ENCODE results near the gene ARMC6.
"Not testable (repeated sequence)": the region's sequence is repeated elsewhere in the genome, so short reads cannot be mapped to it uniquely, and the experiment has no call there.

Gene ARMC6

GRCh38 chr19:19098703-19099632 is 65.6 kb downstream of the ARMC6 start:
- no peak overlapping the region for H3K4me3 ChIP-seq (ENCODE audit: low read depth, low read length)
- no peak for DNase-seq (ENCODE audit: low read depth)

GRCh38 chr19:19101540-19101939 is 68.1 kb downstream of the ARMC6 start:
- H3K4me3 ChIP-seq (ENCODE audit: low read depth, low read length): no peak overlapping the region
- DNase-seq (ENCODE audit: low read depth): no peak

GRCh38 chr19:19102566-19102965 is 69.2 kb downstream of the ARMC6 start:
- H3K4me3 ChIP-seq (ENCODE audit: low read depth, low read length); DNase-seq (ENCODE audit: low read depth): not testable (repeated sequence)

GRCh38 chr19:19103167-19103566 is 69.8 kb downstream of the ARMC6 start:
- no peak for DNase-seq (ENCODE audit: low read depth)
- no peak overlapping the region for H3K4me3 ChIP-seq (ENCODE audit: low read depth, low read length)

GRCh38 chr19:19105365-19106055 is 72.1 kb downstream of the ARMC6 start:
- no peak for DNase-seq (ENCODE audit: low read depth)
- H3K4me3 ChIP-seq (ENCODE audit: low read depth, low read length): peak overlapping the region; percentile 44

- DNase-seq (ENCODE audit: low read depth): no peak
- H3K4me3 ChIP-seq (ENCODE audit: low read depth, low read length): peak overlapping the region; percentile 44
These were observed 72.7 kb downstream of the ARMC6 start for GRCh38 chr19:19106056-19106551.

GRCh38 chr19:19106938-19107337 is 73.5 kb downstream of the ARMC6 start:
- DNase-seq (ENCODE audit: low read depth); H3K4me3 ChIP-seq (ENCODE audit: low read depth, low read length): not testable (repeated sequence)

- no peak overlapping the region for H3K4me3 ChIP-seq (ENCODE audit: low read depth, low read length)
- no peak for DNase-seq (ENCODE audit: low read depth)
These were observed 74.3 kb downstream of the ARMC6 start for GRCh38 chr19:19107654-19108053.
